Measurements from ENCODE around the gene NEDD4.
"Not testable (repeated sequence)": the region's sequence is repeated elsewhere in the genome, so short reads cannot be mapped to it uniquely, and the experiment has no call there.

Gene NEDD4

GRCh38 chr15:55824857-55825613 lies 168.4 kb downstream of the NEDD4 start:
- DNase-seq (ENCODE audit: low spot score) = peak; percentile 25

DNA sequence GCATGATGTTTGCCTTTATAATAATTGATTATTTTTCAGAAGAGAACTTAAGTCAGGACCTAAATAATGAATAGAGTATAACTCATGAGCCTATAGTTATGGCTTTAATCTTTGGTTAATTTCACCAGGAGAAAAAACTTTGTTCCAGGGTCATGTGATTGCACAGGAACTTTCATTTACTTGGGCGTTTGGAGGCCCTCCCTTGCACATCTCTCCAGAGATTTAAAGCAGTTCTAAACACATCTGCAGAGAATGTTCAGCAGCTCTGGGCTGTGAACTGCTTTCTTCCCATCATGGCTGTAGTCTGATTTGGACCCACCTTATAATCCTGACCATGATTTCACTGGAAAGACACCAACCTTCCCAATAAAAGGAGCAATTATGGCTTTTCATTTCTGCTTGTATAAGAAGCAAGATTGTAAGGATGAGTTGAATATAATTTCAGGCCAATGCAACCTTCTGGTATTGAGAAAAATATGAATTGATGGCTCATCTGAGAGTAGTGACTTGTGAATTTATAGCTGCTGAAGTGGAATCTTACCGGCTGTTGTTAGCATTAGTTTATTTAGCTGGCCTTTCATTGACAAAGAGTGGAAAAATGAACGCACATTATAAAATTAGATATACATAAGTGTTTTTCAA lies 169.6 kb downstream of the NEDD4 start:
- no peak for DNase-seq (ENCODE audit: low spot score)

DNA sequence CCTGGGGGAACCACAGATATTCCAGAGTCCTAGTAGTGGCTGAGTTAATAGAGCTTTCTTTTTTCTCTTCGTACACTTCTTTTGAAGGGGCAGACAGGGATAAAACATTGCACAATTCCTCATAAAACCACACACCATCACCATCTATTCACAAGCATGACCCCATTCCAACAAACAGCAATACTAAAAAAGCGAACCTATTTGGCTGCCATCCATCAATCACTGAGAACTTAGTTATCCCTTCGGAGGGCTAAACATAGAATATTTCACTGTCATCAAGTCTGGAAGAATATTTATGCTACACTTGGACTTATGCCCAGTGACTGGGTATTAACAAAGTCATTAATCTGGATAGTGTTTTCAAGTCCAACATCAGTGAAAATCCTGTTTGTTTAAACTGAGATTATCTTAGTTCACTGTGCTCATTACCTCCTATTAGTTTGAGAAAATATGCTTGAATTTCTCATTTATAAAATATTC lies 170.2 kb downstream of the NEDD4 start:
- DNase-seq (ENCODE audit: low spot score) = no peak

DNA sequence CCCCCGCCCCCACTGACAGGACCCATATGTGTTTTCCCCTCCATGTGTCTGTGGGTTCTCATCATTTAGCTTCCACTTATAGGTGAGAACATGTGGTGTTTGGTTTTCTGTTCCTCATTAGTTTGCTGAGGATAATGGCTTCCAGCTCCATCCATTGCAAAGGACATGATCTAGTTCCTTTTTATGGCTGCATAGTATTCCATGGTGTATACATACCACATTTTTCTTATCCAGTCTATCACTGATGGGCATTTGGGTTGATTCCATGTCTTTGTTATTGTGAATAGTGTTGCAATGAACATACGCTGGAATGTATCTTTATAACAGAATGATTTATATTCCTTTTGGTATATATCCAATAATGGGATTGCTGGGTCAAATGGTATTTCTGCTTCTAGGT lies 171.7 kb downstream of the NEDD4 start:
- DNase-seq (ENCODE audit: low spot score) = not testable (repeated sequence)

- DNase-seq (ENCODE audit: low spot score) = no peak
Measured at GRCh38 chr15:55820043-55820442, 173.4 kb downstream of the NEDD4 start.

DNA sequence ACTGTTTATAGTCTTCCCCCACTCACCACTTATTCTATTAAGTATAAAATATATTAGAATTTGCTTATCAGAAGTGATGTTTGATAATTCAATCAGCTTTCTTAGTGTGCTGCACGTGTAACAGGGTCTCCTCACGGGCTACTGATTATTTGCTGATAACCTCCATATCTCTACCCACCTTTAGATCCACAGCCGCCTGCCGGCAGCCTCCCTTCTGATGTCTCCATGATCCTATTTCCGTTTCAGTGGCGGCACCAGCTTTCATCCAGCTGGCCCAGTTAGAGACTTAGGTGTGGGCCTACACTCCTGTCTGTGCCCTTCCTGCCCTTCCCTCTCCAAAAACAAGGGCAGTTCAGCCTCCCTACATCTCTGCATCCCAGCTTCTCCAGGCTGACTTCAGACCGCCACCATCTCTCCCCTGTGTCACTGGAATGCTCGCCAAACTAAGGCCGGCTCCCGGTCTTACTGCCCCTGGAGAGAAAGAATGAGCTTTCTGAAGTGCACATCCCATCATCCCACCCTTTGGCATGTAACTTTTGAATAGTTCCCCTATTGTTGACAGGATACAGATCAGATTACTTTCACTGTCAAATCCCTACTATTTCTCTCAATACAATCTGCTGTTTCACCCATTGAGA lies 173.9 kb downstream of the NEDD4 start:
- DNase-seq (ENCODE audit: low spot score) = no peak

GRCh38 chr15:55816017-55816416 lies 177.4 kb downstream of the NEDD4 start:
- DNase-seq (ENCODE audit: low spot score) = no peak

- DNase-seq (ENCODE audit: low spot score) = no peak
Measured at GRCh38 chr15:55802600-55803376, 190.6 kb downstream of the NEDD4 start.

DNA sequence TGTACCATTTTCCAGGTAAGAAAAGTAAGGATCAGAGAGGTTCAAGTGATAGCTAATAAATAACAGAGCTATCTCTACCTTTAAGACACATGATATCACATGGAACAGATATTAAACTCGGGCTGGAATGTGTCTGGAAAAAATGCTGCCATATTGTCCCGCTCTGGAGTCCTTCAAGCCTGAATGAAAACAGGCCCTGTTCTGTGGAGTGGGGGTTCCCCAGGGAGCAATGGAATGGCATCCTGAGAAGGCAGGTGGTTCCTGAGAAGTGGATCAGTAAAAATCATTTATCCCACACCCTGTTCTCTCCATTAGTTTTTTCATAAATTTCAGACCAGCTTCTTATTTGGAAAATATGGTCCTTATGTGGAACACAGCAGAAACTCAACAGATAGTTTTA lies 193.2 kb downstream of the NEDD4 start:
- no peak for DNase-seq (ENCODE audit: low spot score)

- DNase-seq (ENCODE audit: low spot score) = peak; percentile 73
Measured at GRCh38 chr15:55799291-55800212, 193.9 kb downstream of the NEDD4 start.

GRCh38 chr15:55796321-55796965 lies 197.0 kb downstream of the NEDD4 start:
- no peak for DNase-seq (ENCODE audit: low spot score)

GRCh38 chr15:55795031-55795430 lies 198.4 kb downstream of the NEDD4 start:
- DNase-seq (ENCODE audit: low spot score) = no peak

DNA sequence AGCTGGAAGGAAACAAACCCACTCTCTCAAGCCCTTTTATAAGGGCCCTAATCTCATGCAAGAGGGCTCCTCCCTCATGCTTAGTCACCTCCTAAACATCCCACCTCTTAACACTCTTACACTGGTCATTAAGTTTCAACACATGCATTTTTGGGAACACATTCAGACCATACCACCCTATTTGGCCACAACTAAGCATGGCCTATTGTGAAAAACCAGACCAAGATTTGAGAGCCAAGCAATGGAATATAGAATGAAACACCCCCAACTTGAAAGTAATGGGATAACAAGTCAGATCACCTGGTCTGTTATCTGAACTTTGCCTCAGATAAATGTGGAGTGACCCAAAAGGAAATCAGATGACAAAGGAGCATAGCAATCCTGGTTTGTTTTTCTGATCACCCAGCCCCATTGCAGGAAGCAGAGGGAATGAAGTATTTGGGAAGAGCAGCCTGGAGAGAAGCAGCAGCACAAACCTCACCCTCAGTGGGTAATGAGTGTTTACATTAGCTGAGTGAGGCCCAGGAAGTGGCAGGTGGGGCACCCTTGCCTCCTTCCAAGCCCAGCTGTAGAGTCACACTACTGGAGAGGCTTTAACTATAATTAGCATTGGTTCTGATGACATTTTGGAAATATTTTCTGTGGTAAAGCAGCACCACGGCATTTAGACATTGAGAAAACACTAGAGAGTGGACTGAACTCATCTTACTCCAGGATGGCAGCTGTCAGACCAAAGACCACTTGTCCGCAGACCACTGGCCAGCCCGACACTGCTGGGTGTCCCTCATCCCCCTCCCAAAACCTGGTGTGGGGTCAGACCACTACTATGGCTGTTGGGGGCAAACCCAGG lies 201.6 kb downstream of the NEDD4 start:
- no peak for DNase-seq (ENCODE audit: low spot score)

DNA sequence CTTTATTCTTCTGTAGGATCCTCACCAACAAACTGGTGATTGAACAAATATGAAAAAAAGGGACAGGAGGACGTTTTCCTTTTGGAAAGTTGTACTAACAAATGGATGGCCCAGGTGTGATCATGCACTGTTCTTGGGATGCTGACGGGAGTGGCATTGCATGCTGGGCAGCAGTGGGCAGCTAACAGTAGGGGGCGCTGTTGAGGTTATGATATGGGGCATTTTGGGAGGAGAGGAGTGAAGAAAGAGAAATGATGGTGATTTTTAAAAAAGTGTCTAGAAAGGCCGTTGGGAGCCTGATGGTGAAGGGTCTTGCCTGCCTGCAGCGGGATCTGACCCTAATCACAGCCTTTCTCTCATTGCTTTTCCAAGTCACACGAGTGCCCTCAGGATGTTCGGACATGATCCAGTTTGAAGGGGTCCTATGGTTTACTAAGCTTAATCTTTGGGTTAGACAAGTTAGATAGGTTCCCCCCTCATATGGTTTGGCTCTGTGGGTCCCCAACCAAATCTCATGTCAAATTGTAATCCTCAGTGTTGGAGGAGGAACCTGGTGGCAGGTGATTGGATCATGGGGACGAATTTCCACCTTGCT lies 204.2 kb downstream of the NEDD4 start:
- peak; percentile 66 for DNase-seq (ENCODE audit: low spot score)

DNA sequence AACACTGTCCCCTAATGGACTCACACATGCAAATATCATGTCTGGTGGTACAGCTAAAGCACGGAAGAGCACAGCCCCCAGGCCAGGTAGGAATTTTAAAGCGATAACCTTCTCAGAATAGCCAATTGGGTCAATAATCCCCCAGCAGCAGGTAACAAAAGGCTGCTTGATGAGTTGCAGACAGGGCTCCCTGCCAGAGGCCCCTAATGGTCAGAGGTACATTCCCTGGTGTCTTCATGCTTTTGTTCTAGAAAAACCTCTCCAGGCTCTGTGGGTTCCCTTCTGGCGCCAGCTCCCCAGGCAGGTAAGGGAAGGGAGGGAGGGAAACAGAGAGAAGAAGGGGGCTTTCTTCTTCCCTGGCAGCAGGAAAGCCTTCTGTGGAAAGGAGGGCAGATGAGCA lies 207.1 kb downstream of the NEDD4 start:
- peak; percentile 35 for DNase-seq (ENCODE audit: low spot score)

DNA sequence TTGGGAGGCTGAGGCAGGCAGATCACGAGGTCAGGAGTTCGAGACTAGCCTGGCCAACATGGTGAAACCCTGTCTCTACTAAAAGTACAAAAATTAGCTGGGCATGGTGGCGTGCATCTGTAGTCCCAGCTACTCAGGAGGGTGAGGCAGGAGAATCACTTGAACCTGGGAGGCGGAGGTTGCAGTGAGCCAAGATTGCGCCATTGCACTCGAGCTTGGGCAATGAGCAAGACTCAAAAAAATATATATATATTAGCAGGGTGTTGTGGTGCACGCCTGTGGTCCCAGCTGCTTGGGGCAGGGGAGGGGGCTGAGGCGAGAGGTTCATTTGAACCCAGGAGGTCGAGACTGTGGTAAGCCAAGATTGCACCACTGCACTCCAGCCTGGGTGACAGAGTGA lies 207.8 kb downstream of the NEDD4 start:
- not testable (repeated sequence) for DNase-seq (ENCODE audit: low spot score)

DNA sequence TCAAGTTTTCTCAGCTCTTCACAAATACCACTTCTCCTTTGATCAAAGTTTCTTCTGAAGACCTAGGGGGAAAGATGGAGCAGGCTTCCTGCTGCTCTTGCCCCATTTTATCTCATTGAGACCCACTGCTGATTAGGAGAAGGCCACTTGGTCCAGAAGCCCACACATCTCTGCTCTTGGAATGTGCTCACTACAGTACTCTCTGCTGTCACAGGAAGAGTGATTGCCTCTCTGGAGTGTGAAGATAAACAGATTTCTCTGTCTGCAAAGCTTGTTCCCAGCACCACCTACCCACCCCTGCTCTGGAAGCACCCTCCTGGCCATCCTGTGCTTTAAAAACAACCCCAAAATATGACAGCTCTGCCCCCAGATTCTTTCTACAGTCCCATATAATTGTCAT lies 209.1 kb downstream of the NEDD4 start:
- no peak for DNase-seq (ENCODE audit: low spot score)

GRCh38 chr15:55782901-55783300 lies 210.5 kb downstream of the NEDD4 start:
- no peak for DNase-seq (ENCODE audit: low spot score)

- DNase-seq (ENCODE audit: low spot score) = no peak
Measured at GRCh38 chr15:55780292-55780691, 213.1 kb downstream of the NEDD4 start.
